IgD-negative memory B cell (primary cell): ENCODE data around the gene SEMA3F. TPM values are rescaled to one million over a fixed set of nuclear protein-coding genes. Genes with fewer than 3 reads are reported as not detected.

Experiments
- H3K27ac Mint-ChIP-seq, 3 donors: one replicate each; pipeline ENCODE4 v1.8.0; 2020 to 2022; ENCODE audit warnings: mild to moderate bottlenecking in 3 of 3, mixed read lengths in 3 of 3, moderate library complexity in 1 of 3
- H3K27me3 Mint-ChIP-seq: one replicate; pipeline ENCODE4 v1.8.0; 2021; ENCODE audit warnings: mixed read lengths
- H3K36me3 Mint-ChIP-seq: one replicate; pipeline ENCODE4 v1.8.0; 2020; ENCODE audit warnings: mild to moderate bottlenecking, mixed read lengths
- H3K4me1 Mint-ChIP-seq, 3 donors: one replicate each; pipeline ENCODE4 v1.8.0; 2020 to 2022; ENCODE audit warnings: mixed read lengths in 3 of 3, mild to moderate bottlenecking in 1 of 3
- H3K4me3 Mint-ChIP-seq, 4 donors: one replicate each; pipeline ENCODE4 v1.8.0; 2020 to 2022; ENCODE audit warnings: mild to moderate bottlenecking in 4 of 4, mixed read lengths in 4 of 4, moderate library complexity in 3 of 4
- H3K9me3 Mint-ChIP-seq, 3 donors: one replicate each; pipeline ENCODE4 v1.8.0; 2020 to 2021; ENCODE audit warnings: mixed read lengths in 3 of 3, mild to moderate bottlenecking in 1 of 3
- polyA plus RNA-seq: library from polyadenylated mRNA; unstranded; fragments of 300-500 nt; fragmentation: Illumina TruSeq; gene quantifications from one replicate; pipeline ENCODE4 v1.2.3, GENCODE V29; 2021

SEMA3F gene
- polyA plus RNA-seq, 1 donor from 2014 or later = not detected

DNA sequence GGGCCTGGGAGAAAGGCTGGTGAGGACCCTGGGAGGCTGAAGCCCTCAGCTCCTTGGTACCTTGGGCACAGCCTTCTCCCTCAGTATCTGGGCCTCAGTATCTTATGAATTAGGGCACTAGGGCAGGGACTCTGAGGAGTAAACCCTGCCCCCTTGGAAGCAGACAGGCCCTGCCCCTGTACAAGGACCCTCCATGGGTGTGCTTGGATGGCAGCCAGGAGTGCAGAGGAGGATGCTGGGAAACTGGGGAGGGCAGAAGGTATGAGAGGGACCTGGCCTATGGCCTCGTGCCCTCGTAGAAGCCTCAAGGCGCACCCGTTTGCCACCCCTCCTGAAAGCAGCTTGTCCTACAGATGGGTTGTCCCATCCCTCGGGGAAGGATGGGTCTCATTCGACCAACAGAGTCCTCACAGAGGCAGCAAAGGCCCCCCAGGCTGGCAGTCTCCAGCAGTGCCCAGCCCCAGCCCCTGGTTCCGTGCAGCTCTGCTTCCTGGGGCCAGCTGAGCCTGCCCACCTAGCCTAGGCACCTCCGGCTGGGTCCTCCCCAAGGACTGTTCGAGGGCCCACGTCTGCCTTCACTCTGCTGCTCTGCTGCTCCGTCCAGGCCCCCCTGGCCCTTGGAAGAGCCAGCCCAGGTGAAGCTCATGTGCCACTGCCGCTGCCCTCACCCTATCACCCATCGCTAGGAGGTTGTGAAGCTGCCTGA, 15.3 kb upstream of the SEMA3F start:
- H3K9me3 Mint-ChIP-seq = no peaks in the 10 kb centered on the region
- no peak overlapping the region for H3K4me3 Mint-ChIP-seq
- H3K27me3 Mint-ChIP-seq = peaks cover 5% of the 10 kb centered on the region
- no peak overlapping the region for H3K27ac Mint-ChIP-seq
- H3K4me1 Mint-ChIP-seq = peaks cover 0 to 2% (median 0%) of the 10 kb centered on the region in 3 donors
- H3K36me3 Mint-ChIP-seq = no peaks in the 10 kb centered on the region

DNA sequence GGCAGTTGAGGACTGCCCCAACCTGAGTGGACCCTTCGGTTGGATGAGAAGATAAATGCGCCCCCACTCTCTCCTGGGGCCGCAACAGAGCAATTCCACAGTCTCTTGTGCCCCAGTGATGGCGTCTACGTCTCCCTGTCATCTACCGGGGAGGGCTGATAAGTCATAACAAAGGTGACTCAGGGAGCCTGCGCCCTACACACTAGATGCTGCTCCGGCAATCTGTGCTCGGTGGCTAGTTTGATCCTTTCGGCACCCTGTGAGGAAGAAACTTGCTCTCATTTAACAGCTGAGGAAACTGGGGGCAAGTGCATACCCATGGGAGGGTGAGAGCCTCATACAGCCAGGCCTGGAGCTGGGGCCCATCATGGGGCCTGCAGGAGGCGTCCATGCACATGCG, 14.1 kb upstream of the SEMA3F start:
- H3K9me3 Mint-ChIP-seq = no peaks in the 10 kb centered on the region
- H3K36me3 Mint-ChIP-seq = no peaks in the 10 kb centered on the region
- no peak overlapping the region for H3K4me3 Mint-ChIP-seq
- H3K27ac Mint-ChIP-seq = no peak overlapping the region
- peaks cover 0 to 2% (median 0%) of the 10 kb centered on the region in 3 donors for H3K4me1 Mint-ChIP-seq
- peaks cover 5% of the 10 kb centered on the region for H3K27me3 Mint-ChIP-seq

DNA sequence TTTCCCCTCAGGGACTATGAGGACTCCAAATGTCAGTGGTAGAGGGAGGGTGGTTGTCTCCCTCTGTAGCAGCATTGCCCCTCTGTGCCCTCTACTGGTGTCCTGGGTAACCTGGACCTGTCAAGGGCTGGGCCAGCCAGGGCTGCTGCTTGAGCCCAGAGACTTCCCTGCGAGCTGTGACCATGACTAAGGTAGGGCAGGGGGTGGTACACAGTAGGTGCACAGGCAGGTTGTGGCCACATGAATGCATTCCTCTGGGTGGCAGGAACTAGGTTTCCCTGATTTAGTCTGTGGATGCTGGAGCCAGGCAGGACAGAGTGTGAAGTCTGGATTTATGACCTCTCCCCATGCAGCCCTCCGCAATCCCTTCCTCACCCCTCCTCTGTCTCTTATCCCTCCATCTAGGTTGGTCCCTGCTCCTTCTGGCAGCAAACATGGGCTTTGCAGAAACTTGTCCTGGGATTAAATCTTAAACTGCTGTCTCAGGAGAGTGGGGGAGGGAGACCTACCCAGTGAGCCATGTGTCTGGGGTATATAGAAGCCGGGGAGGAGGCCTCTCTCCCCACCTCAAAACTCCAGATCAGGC, 8.7 kb upstream of the SEMA3F start:
- Mint-ChIP-seq H3K27ac (no peak overlapping the region), H3K4me3 (no peak overlapping the region)

DNA sequence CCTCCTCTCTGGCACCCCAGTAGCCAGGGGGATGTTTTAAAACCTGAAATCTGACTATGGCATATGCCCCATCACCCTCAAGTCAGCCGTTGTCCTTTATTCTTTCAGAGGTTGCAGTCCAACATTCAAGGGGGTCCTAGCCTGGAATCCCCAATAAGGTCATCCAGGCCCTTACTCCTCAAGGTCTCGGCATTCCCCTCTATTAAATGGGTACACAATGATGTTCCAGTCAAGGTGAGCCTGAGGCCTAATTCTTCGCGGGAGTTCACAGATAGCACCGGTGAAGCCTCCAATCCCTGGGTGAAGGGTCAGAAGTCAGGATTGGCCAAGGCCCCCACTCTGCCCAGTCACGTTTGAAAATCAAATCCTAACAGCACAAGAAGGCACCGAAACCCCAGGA, 8.1 kb upstream of the SEMA3F start:
- no peak overlapping the region for H3K4me3 Mint-ChIP-seq
- H3K27ac Mint-ChIP-seq = no peak overlapping the region
- H3K4me1 Mint-ChIP-seq = peaks cover 0 to 2% (median 0%) of the 10 kb centered on the region in 3 donors
- no peaks in the 10 kb centered on the region for H3K27me3 Mint-ChIP-seq
- no peaks in the 10 kb centered on the region for H3K9me3 Mint-ChIP-seq
- H3K36me3 Mint-ChIP-seq = no peaks in the 10 kb centered on the region

More for the DNA sequence above, 8.7 kb upstream of the SEMA3F start:
- Mint-ChIP-seq H3K36me3 (no peaks in the 10 kb centered on the region), H3K9me3 (no peaks in the 10 kb centered on the region), H3K27me3 (no peaks in the 10 kb centered on the region), H3K4me1 (peaks cover 0 to 2% (median 0%) of the 10 kb centered on the region in 3 donors)

DNA sequence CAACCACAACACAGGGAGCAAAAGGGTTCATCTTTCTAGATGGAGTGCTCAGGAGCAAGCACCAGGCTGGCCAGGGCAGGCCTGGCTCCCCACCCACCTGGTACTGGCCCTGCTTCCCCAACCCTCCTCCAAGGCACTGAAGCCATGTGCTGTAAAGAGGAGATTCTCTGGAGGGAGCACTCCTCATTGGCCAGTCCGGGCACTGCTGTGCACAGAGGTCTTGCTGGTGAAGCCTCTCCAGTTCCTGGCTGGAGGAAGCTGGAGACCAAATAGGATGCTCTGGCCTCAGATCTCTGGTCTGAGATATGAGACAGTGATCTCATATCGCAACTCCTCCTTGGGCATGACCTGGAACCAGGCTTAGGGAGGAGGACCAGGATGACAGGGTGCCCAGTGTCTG, 7.7 kb upstream of the SEMA3F start:
- Mint-ChIP-seq H3K4me1 (peaks cover 0 to 2% (median 0%) of the 10 kb centered on the region in 3 donors), H3K27me3 (no peaks in the 10 kb centered on the region), H3K36me3 (no peaks in the 10 kb centered on the region), H3K9me3 (no peaks in the 10 kb centered on the region), H3K27ac (no peak overlapping the region), H3K4me3 (no peak overlapping the region)

DNA sequence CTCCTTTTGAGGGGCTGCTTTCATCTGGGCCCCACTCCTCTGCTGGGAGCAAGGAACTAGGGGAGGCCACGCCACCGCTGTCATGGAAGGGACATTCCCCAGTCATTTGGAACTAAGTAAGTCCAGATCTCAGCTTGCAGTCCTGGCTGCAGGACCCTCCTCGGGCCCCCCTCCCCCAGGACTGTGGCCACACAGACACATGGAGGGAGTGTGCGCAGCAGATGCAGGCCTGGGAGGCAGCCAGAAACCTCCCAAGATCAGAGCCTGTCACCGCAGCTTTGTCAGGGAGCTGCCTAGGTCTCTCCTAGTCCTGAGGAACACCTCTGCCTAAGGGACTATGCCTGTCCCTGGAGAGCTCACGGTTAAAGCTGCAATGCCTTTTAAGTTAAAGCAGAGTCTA, 7.3 kb upstream of the SEMA3F start:
- Mint-ChIP-seq H3K9me3 (no peaks in the 10 kb centered on the region), H3K4me3 (no peak overlapping the region), H3K27ac (no peak overlapping the region), H3K4me1 (peaks cover 0 to 2% (median 0%) of the 10 kb centered on the region in 3 donors), H3K36me3 (no peaks in the 10 kb centered on the region), H3K27me3 (no peaks in the 10 kb centered on the region)

DNA sequence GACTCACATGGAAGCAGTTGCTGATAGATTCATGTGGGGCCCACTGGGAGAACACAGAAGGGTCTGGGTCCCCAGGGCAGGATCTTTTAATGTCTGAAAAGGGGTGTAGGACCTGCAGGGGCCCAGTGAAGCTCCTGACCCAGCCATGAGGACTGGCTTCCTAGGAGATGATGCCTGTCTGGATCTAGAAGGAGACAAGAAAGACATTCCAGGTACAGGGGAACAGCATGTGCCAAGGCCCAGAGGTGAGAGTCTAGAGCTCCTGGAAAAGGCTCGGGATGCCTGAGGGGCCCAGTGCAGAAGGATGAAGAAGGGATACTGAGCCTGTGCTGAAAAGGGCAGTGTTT, 4.7 kb upstream of the SEMA3F start:
- Mint-ChIP-seq H3K4me3 (no peak overlapping the region), H3K27ac (no peak overlapping the region), H3K36me3 (no peaks in the 10 kb centered on the region), H3K27me3 (peaks cover 10% of the 10 kb centered on the region), H3K4me1 (peaks cover 0 to 4% (median 3%) of the 10 kb centered on the region in 3 donors), H3K9me3 (no peaks in the 10 kb centered on the region)

DNA sequence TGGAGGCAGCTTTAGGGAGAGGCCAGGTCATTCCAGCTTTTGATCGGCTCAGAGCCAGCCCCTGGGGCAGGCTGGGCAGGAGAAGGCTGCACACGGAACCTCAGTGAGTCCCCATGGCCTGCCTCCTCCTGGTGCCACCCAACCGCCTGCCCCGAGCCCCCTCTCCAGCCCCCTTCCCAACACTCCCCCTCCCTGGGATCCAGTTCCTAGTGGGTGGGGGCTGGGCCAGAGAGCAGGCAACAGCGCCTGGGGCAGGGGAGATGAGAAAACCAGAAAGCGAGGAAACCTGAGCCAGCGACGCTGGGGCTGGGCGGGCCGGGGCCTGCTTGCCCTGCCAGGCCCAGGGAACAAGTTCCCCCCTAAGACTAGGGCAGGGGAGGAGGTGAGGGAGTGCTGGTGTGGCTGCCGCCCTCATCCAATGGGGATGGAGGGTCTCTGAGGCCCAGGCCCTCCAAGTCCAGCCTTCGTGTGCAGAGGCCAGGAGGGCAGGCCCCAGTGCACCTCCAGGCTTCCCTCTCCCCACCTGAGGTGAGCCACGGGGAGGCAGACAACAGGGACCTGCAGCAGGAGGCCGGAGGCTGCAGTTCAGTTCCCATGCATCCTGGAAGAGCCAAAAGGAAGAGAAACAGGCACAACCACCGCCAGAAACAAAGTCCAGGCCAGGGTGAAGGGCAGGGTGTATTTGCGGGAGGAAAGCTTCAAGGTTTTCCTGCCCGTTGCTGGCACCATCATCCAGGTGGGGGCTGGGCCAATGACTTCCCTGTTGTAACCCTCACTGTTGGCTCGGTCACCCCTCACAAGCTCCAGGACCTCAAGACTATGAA, 4.0 kb upstream of the SEMA3F start:
- Mint-ChIP-seq H3K4me3 (no peak overlapping the region), H3K4me1 (peaks cover 0 to 7% (median 3%) of the 10 kb centered on the region in 3 donors), H3K36me3 (no peaks in the 10 kb centered on the region), H3K9me3 (no peaks in the 10 kb centered on the region), H3K27ac (no peak overlapping the region), H3K27me3 (peaks cover 15% of the 10 kb centered on the region)

DNA sequence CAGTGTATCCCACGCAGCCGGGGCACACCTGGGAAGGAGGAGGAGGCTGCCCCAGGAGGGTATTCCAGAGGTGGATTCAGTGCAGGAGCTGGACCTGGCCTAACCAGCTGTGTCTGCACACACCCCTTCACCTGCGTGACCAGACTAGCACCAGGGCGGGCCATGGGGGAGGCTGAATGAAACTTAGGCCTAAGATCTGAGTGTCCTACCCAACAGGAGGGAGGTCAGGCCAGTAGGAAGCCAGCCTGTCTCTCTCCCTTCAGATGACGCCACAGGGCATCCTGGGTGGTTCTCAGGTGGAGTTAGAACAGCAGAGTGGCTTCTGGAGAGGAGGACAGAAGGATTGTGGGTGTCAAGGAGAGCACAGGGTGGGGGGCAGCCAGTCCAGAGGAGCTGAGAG, 3.4 kb upstream of the SEMA3F start:
- H3K27ac Mint-ChIP-seq = no peak overlapping the region
- peaks cover 17% of the 10 kb centered on the region for H3K27me3 Mint-ChIP-seq
- H3K4me1 Mint-ChIP-seq = peaks cover 0 to 7% (median 3%) of the 10 kb centered on the region in 3 donors
- H3K9me3 Mint-ChIP-seq = no peaks in the 10 kb centered on the region
- H3K4me3 Mint-ChIP-seq = no peak overlapping the region
- H3K36me3 Mint-ChIP-seq = no peaks in the 10 kb centered on the region

DNA sequence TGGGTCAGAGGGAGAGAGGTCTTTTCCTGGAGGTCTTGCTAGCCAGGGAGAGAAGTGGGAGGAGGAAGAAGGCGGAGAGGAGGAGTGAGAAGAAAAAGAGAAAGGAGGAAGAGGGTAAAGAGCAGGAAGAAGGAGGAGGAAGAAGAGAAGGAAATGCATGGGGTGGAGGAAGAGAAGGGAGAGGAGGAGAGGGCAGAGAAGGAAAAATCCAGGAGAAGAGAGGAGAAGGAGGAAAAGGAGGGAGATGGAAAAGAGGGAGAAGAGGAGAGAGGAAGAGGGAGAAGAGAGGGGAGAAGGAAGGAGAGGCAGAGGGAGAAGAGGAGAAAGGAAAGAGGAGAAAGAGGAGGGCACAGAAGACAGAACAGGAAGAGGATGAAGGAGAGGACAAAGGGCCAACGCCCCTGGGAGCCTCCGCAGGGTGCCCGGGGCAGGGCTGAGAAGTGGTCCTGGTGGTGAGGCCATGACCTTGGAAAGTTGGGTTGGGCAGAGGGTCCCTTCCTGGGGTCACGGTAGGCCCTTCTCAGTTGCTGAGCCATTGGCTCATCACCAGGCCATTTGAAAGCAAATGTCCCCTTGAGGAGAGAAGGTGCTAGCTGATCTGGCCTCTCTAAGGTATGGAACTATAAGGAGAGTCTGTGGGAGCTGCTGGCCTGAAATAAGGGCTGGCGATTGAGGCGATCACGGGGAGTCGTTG, 1.2 kb upstream of the SEMA3F start:
- no peaks in the 10 kb centered on the region for H3K9me3 Mint-ChIP-seq
- H3K4me1 Mint-ChIP-seq = peaks cover 0 to 7% (median 2%) of the 10 kb centered on the region in 3 donors
- no peaks in the 10 kb centered on the region for H3K36me3 Mint-ChIP-seq
- peak overlapping the region; percentile 56 to 92 (median 86) for H3K4me3 Mint-ChIP-seq
- H3K27ac Mint-ChIP-seq = peak overlapping the region in 1 of 3 donors; percentile 5
- H3K27me3 Mint-ChIP-seq = peaks cover 17% of the 10 kb centered on the region

DNA sequence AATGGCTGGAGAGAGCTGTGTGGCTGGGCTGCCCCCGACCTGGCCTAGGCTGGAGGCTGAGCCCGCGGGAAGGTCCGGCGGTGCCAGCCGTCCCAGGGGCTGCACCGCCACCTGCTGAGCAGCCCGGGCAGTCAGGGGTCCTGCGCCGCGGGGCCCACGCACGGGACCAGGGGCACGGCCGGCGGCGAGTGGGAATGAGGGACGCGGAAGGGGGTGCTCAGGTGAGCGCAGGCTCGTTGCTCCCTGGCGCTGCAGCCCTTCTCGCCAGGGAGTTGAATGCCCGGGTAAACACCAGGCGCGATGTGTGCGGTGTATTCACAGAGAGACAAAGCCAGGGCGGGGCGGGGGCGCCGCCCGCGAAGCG, 666 bp upstream of the SEMA3F start:
- peak overlapping the region in 1 of 3 donors; percentile 5 for H3K27ac Mint-ChIP-seq
- H3K9me3 Mint-ChIP-seq = no peaks in the 10 kb centered on the region
- H3K4me3 Mint-ChIP-seq = peak overlapping the region; percentile 56 to 92 (median 86)
- H3K36me3 Mint-ChIP-seq = no peaks in the 10 kb centered on the region
- peaks cover 0 to 7% (median 2%) of the 10 kb centered on the region in 3 donors for H3K4me1 Mint-ChIP-seq
- H3K27me3 Mint-ChIP-seq = peaks cover 17% of the 10 kb centered on the region

DNA sequence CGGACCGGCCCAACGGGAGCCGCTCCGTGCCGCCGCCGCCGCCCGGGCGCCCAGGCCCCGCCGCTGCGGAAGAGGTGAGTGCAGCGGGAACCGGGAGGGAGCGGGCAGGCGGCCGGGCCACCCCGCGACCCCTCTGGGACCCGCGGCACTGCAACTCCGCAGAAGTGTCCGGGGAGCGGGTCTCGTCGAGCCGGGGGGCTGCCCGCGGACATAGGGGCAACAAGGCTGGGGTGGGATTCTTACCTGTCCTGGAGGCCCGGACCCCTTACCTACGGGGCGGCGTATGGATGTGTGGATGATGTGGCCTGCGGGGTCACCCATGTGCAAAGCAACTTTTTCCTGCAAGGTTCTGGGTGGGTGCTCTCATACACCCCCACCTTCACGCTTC, 361 bp downstream of the SEMA3F start:
- H3K4me1 Mint-ChIP-seq = peaks cover 0 to 7% (median 2%) of the 10 kb centered on the region in 3 donors
- H3K36me3 Mint-ChIP-seq = no peaks in the 10 kb centered on the region
- peaks cover 17% of the 10 kb centered on the region for H3K27me3 Mint-ChIP-seq
- H3K27ac Mint-ChIP-seq = peak overlapping the region in 1 of 3 donors; percentile 53
- H3K9me3 Mint-ChIP-seq = no peaks in the 10 kb centered on the region
- peak overlapping the region; percentile 75 to 92 (median 86) for H3K4me3 Mint-ChIP-seq

DNA sequence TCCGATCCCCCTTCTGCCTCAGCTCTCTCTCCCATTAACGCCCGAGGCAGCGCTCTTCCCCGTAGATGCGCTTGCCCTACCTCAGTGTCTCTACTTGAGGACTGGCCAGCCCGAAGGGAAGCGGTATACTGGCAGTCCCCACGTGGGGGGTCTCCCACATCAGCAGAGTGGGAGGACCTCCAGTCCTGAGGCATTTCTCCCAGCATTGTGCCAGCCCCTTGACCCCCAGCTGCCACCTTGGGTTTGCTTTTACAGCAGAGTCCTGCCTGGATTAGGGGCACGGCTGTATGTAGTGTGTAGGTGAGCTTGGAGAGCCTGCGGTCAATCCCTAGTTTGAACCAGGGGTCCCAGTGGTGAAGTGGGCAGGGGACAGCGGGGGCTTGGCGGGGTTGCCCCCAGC, 767 bp downstream of the SEMA3F start:
- H3K27ac Mint-ChIP-seq = peak overlapping the region in 1 of 3 donors; percentile 53
- peaks cover 17% of the 10 kb centered on the region for H3K27me3 Mint-ChIP-seq
- no peaks in the 10 kb centered on the region for H3K9me3 Mint-ChIP-seq
- H3K4me3 Mint-ChIP-seq = peak overlapping the region; percentile 75 to 92 (median 86)
- peaks cover 0 to 7% (median 2%) of the 10 kb centered on the region in 3 donors for H3K4me1 Mint-ChIP-seq
- H3K36me3 Mint-ChIP-seq = no peaks in the 10 kb centered on the region

DNA sequence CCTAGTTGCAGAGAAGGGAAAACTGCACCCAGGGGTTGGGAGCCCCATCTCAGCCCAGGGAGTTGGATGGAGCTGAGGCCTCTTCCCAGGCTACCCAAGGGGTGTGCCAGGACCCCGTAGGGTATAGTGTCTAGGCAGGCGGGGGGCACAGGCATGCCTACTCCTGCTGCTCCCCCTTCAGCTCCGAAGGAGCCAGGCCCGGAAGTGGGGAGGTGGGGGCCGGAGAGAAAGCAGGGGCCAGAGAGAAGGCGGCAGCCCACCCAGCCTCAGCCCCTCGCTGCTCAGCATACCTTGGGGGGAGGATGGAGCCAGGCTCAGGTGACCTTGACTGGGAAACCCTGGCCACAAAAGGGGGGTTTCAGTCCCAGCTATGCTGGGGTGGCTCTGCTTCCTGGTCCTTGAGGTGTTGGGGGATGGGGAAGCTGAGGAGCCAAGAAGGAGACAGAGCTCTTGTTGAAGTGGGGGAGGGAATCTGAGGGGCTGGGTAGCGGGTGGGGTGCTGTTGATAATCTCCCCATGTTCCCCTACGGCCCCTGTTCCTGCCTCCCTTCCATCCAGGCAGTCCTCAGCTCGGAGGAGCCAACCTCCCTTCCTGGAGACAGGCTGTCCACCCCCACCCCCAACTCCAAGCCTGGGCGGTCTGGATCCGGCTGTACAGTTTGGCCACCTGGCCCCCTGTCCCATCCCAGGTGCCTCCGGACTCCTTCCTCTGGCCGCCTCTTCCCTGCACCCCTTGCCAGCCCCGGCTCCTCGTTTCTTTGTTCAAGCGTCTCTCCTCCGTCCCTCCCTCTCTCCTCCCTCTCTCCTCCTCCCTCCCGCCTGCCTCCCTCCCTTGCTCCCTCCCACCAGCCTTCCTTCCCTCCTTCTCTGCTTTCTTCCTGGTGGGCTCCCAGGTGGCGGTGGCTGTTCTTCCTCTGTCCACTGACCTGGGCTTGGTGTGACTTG, 1.7 kb downstream of the SEMA3F start:
- no peaks in the 10 kb centered on the region for H3K9me3 Mint-ChIP-seq
- H3K36me3 Mint-ChIP-seq = no peaks in the 10 kb centered on the region
- peaks cover 0 to 7% (median 2%) of the 10 kb centered on the region in 3 donors for H3K4me1 Mint-ChIP-seq
- H3K27ac Mint-ChIP-seq = no peak overlapping the region
- peaks cover 17% of the 10 kb centered on the region for H3K27me3 Mint-ChIP-seq
- peak overlapping the region in 1 of 4 donors; percentile 4 for H3K4me3 Mint-ChIP-seq
